ENCODE data around the gene HS3ST3A1. TPM values are rescaled to one million over a fixed set of nuclear protein-coding genes. Genes with fewer than 3 reads are reported as not detected.

Gene HS3ST3A1
- total RNA-seq, 2 experiments from 2014 or later: 0.22 to 1.2 TPM

DNA sequence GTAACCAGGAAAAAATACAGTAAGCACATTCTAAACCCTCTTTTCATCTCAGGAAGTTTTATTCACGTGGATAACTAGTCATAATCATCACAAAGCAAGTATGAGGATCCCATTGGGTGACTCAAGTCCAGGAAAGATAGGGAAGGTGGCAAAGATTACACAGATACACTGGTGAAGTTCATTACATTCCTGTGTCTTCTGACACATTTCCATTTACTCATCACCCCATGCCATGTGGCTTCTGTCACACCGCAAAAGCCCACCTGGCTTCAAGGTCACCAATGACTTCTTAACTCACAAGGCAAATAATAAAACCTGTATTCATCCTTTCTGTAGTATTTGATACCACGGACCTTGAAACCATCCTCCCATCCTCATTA lies 17.0 kb downstream of the HS3ST3A1 start:
- Mint-ChIP-seq H3K4me1 (ENCODE audit: low read depth) (no peaks in the 10 kb centered on the region), H3K36me3 (ENCODE audit: low read depth) (no peaks in the 10 kb centered on the region), H3K4me3 (no peak overlapping the region), H3K9me3 (no peaks in the 10 kb centered on the region), H3K27me3 (peaks cover 14% of the 10 kb centered on the region), H3K27ac (no peak overlapping the region)
- H3K27me3 ChIP-seq (ENCODE audit: control insufficient read depth in 1 of 2, insufficient read depth in 2 of 2, low read length in 2 of 2): peaks cover 0 to 2% of the 10 kb centered on the region in 2 experiments
- H3K36me3 ChIP-seq (ENCODE audit: insufficient read depth, low read length): no peaks in the 10 kb centered on the region
- ATAC-seq (ENCODE audit: poor library complexity) (no peak), DNase-seq (no peak)
- no peak overlapping the region for H3K4me3 ChIP-seq (ENCODE audit: low read length)
- no peaks in the 10 kb centered on the region for H3K4me1 ChIP-seq (ENCODE audit: insufficient read depth, low read length)
- ChIA-PET POLR2A (no interaction called here), CTCF (no interaction called here)
- TF ChIP-seq, protein P1, sequence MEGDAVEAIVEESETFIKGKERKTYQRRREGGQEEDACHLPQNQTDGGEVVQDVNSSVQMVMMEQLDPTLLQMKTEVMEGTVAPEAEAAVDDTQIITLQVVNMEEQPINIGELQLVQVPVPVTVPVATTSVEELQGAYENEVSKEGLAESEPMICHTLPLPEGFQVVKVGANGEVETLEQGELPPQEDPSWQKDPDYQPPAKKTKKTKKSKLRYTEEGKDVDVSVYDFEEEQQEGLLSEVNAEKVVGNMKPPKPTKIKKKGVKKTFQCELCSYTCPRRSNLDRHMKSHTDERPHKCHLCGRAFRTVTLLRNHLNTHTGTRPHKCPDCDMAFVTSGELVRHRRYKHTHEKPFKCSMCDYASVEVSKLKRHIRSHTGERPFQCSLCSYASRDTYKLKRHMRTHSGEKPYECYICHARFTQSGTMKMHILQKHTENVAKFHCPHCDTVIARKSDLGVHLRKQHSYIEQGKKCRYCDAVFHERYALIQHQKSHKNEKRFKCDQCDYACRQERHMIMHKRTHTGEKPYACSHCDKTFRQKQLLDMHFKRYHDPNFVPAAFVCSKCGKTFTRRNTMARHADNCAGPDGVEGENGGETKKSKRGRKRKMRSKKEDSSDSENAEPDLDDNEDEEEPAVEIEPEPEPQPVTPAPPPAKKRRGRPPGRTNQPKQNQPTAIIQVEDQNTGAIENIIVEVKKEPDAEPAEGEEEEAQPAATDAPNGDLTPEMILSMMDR (IDR thresholded peaks at IDR 0.05): no peak
- intact Hi-C loops (cut with DNase I, micrococcal nuclease): no loop called here
- H3K27ac ChIP-seq (ENCODE audit: low read depth in 1 of 2, low read length in 2 of 2): no peak overlapping the region
- no peaks in the 10 kb centered on the region for H3K9me3 ChIP-seq (ENCODE audit: control insufficient read depth in 1 of 2, insufficient read depth in 1 of 2, low read length in 2 of 2)

DNA sequence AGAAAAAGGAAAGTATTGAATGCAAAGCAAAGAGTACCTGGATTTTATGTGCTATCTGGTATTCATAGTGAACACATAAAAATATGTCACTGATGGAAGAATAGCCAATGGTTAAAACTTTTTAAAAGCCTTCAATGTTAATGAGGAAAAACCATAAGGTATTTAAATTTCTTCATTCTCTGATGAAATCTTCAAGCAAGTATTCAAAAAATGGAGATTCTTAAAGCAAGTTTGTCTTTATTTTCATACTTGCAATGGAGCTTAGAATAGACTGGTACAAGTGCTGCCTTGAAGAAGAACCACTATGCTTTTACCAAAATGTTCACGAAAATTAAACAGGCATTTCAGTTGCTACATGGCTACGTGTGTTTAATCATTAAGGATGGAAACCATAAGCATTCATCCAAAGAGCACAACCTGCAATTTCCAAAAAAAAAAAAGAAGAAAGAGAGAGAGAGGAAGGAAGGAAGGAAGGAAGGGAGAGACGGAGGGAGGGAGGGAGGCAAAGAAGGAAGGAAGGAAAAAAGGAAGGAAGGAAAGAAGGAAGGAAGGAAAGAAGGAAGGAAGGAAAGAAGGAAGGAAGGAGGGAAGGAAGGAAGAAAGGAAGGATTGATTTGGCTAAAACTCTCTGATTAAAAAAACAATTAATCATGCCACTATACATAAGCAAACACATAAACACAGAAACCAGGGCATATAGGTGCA lies 17.6 kb downstream of the HS3ST3A1 start:
- no peak overlapping the region for H3K4me3 ChIP-seq (ENCODE audit: low read length)
- Mint-ChIP-seq H3K4me1 (ENCODE audit: low read depth) (no peaks in the 10 kb centered on the region), H3K4me3 (no peak overlapping the region), H3K36me3 (ENCODE audit: low read depth) (no peaks in the 10 kb centered on the region), H3K9me3 (no peaks in the 10 kb centered on the region), H3K27ac (no peak overlapping the region), H3K27me3 (peaks cover 14% of the 10 kb centered on the region)
- POLR2A ChIA-PET: no interaction called here
- CTCF ChIA-PET: interaction anchor here (0.7 kb wide), 1 partner anchor 23 kb away, joined by 3 read pairs; no protein-coding TSS in a partner anchor
- ATAC-seq (ENCODE audit: poor library complexity): no peak
- no peak for DNase-seq
- TF ChIP-seq, protein P1 (IDR thresholded peaks at IDR 0.05): no peak
- H3K4me1 ChIP-seq (ENCODE audit: insufficient read depth, low read length): no peaks in the 10 kb centered on the region
- no peaks in the 10 kb centered on the region for H3K9me3 ChIP-seq (ENCODE audit: control insufficient read depth in 1 of 2, insufficient read depth in 1 of 2, low read length in 2 of 2)
- no peaks in the 10 kb centered on the region for H3K36me3 ChIP-seq (ENCODE audit: insufficient read depth, low read length)
- intact Hi-C loops (cut with DNase I, micrococcal nuclease): no loop called here
- no peak overlapping the region for H3K27ac ChIP-seq (ENCODE audit: low read depth in 1 of 2, low read length in 2 of 2)
- H3K27me3 ChIP-seq (ENCODE audit: control insufficient read depth in 1 of 2, insufficient read depth in 2 of 2, low read length in 2 of 2): peaks cover 0 to 2% of the 10 kb centered on the region in 2 experiments

- intact Hi-C loops (cut with DNase I, micrococcal nuclease): no loop called here
- TF ChIP-seq, protein P1 (IDR thresholded peaks at IDR 0.05): no peak
- Mint-ChIP-seq H3K4me1 (ENCODE audit: low read depth) (no peaks in the 10 kb centered on the region), H3K27me3 (peaks cover 14% of the 10 kb centered on the region), H3K4me3 (no peak overlapping the region), H3K36me3 (ENCODE audit: low read depth) (no peaks in the 10 kb centered on the region), H3K27ac (no peak overlapping the region), H3K9me3 (no peaks in the 10 kb centered on the region)
- no peaks in the 10 kb centered on the region for H3K9me3 ChIP-seq (ENCODE audit: control insufficient read depth in 1 of 2, insufficient read depth in 1 of 2, low read length in 2 of 2)
- POLR2A ChIA-PET: no interaction called here
- H3K36me3 ChIP-seq (ENCODE audit: insufficient read depth, low read length): no peaks in the 10 kb centered on the region
- peaks cover 0 to 2% of the 10 kb centered on the region in 2 experiments for H3K27me3 ChIP-seq (ENCODE audit: control insufficient read depth in 1 of 2, insufficient read depth in 2 of 2, low read length in 2 of 2)
- CTCF ChIA-PET: no interaction called here
- no peaks in the 10 kb centered on the region for H3K4me1 ChIP-seq (ENCODE audit: insufficient read depth, low read length)
- no peak for DNase-seq
- no peak for ATAC-seq (ENCODE audit: poor library complexity)
- H3K27ac ChIP-seq (ENCODE audit: low read depth in 1 of 2, low read length in 2 of 2): no peak overlapping the region
- no peak overlapping the region for H3K4me3 ChIP-seq (ENCODE audit: low read length)
Measured at GRCh38 chr17:13582776-13583547, 18.8 kb downstream of the HS3ST3A1 start.
